Measurements from ENCODE around the gene EFCC1. TPM values are rescaled to one million over a fixed set of nuclear protein-coding genes. Genes with fewer than 3 reads are reported as not detected.
A peak's percentile ranks its signal among the peaks of the same experiment; 100 is the strongest.

The EFCC1 gene
- total and polyA plus RNA-seq, 8 donors = 0.56 to 6.1 (median 0.73) TPM

DNA sequence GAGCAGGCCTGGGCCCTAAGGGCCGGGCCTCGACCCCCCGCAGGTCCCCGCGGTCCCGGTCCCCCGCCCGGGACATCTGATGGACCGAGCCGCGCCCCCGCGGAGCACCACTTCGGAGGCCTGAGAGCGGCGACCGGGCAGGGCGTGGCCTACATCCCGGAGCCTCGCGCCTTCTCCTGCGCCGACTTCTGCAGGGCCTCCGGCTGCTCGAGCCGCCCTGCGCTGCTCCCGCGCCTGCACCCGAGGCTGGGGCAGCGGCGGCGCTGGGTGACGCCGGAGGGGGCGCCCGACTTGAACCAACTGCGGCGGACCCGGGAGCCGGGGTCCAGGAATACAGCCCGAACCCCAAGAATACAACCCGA lies 44.6 kb downstream of the EFCC1 start:
- no peak overlapping the region for H3K27ac ChIP-seq
- intact Hi-C loops (cut with DNase I) = no loop called here

DNA sequence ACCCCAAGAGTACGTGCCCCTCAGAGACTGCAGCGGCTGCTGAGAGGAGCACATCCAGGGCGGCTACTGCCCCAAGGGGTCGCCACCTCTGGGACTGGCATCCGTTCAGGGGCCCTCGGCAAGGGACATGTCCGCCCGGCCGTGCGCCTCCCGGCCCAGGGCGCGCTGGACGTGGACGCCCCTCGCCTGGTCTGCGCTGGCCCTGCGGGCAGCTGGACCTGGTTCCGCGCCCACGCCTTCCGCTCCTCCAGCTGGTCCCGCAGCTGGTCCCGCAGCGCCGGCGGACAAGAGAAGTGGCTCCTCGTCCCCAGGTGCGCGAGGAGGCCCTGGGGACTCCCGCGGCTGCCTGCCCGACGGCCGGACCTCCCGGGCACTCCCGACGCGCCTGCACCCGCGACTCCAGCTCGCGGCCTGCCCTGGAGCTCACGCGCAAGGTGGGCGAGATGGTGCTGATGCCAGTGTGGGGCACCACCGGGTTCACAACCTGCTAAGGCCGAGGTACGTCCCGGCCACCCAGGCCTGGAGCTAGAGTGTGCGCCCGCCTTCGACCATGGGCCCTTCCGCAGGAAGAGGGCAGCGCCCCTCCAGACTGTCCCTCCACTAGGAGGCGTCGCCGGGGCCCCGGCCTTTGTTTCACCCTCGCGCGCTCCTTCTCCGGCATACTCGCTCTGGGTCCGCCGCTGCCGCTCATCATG lies 45.1 kb downstream of the EFCC1 start:
- TF ChIP-seq CTCF (IDR thresholded peaks at IDR 0.05) = no peak
- DNase-seq (no peak), ATAC-seq (peak in 1 of 4 donors; percentile 32), FAIRE-seq (no peak)
- Histone ChIP-seq H3K27me3 (no peaks in the 10 kb centered on the region), H3K4me1 (no peaks in the 10 kb centered on the region), H3K27ac (no peak overlapping the region), H3K4me3 (peak overlapping the region in 1 of 4 donors; percentile 22), H3K9me3 (no peaks in the 10 kb centered on the region), H3K36me3 (no peaks in the 10 kb centered on the region)
- intact Hi-C loops (cut with DNase I) = no loop called here
- 54 to 55% methylated on average over 60 to 67 of the region's 67 CpGs for WGBS, 2 donors

More for the DNA sequence above, 44.6 kb downstream of the EFCC1 start:
- DNase-seq (no peak), ATAC-seq (peak; percentile 50 to 85 (median 62)), FAIRE-seq (no peak)
- Histone ChIP-seq H3K9me3 (no peaks in the 10 kb centered on the region), H3K4me1 (no peaks in the 10 kb centered on the region), H3K36me3 (no peaks in the 10 kb centered on the region), H3K27me3 (no peaks in the 10 kb centered on the region), H3K4me3 (peak overlapping the region in 2 of 4 donors; percentile 4 to 22)
- no peak for TF ChIP-seq CTCF (IDR thresholded peaks at IDR 0.05)
- WGBS, 2 donors = 6 to 9% methylated on average over 35 to 43 of the region's 43 CpGs

DNA sequence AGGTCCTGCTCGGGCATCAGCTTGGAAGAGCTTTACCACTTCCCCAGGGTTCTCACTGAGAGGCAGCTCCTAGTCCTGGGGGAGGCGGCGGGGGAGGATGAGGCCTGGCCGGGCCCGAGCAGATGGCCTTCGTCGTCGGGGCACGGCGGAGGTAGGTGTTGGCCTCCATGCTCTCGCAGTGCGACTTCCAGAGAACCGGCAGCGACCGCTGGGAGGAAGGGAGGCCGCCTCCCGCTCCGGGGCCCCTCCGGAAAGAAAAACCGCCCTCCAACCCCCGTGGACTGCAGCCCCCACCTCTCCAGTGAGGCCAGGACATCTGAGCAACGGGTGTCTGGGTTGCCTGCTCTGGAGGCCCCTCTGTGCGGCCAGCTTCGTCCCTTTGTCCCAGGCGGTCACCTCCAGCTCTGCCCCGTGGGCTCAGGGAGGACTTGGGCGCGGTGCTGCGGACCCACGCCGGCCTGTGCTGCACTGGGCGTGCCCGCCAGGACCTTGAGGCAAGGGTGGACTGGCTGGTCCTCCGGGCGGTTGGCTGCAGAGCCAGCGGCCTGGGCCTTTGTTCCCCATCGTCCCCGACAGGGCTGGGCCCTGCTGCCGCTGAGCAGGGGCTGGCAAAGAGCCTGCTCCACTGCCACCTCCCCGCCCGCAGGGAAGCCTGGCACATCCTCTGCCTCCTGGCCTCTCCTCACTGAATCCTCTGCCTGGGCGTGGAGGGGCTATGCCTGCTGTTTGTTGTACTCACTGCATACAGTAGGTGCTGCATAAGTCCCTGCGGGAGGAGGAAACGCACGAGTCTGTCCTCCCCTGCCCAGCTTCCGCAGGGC lies 45.8 kb downstream of the EFCC1 start:
- DNase-seq (no peak), FAIRE-seq (no peak), ATAC-seq (no peak)
- no peak overlapping the region for H3K27ac ChIP-seq
- no peak for TF ChIP-seq CTCF (IDR thresholded peaks at IDR 0.05)
- intact Hi-C loops (cut with DNase I) = no loop called here
- H3K36me3 ChIP-seq = no peaks in the 10 kb centered on the region
- H3K4me3 ChIP-seq = no peak overlapping the region
- peaks cover 0 to 3% (median 2%) of the 10 kb centered on the region in 3 donors for H3K4me1 ChIP-seq
- no peaks in the 10 kb centered on the region for H3K27me3 ChIP-seq
- H3K9me3 ChIP-seq = no peaks in the 10 kb centered on the region
- 92 to 93% methylated on average over 45 to 46 of the region's 46 CpGs for WGBS, 2 donors

DNA sequence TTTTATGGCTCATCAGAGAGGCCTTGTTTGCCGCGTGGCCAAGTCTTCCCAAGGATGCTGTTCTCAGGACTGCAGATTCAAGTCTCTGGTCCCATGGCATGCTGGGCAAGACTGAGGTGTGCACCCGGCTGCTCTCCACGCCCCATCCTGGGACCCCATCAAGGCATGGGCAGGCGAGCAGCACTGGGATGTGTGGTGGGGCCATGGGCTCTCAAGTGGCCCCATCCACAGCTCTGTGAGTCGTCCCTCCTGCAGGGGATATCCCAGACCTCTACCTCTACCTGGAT lies 46.4 kb downstream of the EFCC1 start:
- no peaks in the 10 kb centered on the region for H3K36me3 ChIP-seq
- WGBS, 2 donors = 90 to 95% methylated on average over 6 of the region's 6 CpGs
- DNase-seq = no peak

More for the DNA sequence above, 46.4 kb downstream of the EFCC1 start:
- ATAC-seq = no peak
- no peak for TF ChIP-seq CTCF (IDR thresholded peaks at IDR 0.05)
- no peak overlapping the region for H3K4me3 ChIP-seq
- no peak for FAIRE-seq
- no peak overlapping the region for H3K27ac ChIP-seq
- intact Hi-C loops (cut with DNase I) = no loop called here
- H3K9me3 ChIP-seq = no peaks in the 10 kb centered on the region
- peaks cover 5 to 9% (median 7%) of the 10 kb centered on the region in 3 donors for H3K4me1 ChIP-seq
- H3K27me3 ChIP-seq = no peaks in the 10 kb centered on the region

Data from pancreas (tissue), 10 donors.